Measurements from ENCODE around the gene GRM4. TPM values are rescaled to one million over a fixed set of nuclear protein-coding genes. Genes with fewer than 3 reads are reported as not detected.

The GRM4 gene
- total and polyA plus RNA-seq, 10 of the 15 experiments (the other 5 are each of a cell fraction or from before 2014, with no cell fraction given): 0.01 to 0.31 (median 0.05) TPM; not detected in 2

GRCh38 chr6:34051331-34051919, 94.5 kb downstream of the GRM4 start (continued):
- no peak for TF ChIP-seq RB1 (IDR thresholded peaks at IDR 0.05; ENCODE audit: borderline replicate concordance)

DNA sequence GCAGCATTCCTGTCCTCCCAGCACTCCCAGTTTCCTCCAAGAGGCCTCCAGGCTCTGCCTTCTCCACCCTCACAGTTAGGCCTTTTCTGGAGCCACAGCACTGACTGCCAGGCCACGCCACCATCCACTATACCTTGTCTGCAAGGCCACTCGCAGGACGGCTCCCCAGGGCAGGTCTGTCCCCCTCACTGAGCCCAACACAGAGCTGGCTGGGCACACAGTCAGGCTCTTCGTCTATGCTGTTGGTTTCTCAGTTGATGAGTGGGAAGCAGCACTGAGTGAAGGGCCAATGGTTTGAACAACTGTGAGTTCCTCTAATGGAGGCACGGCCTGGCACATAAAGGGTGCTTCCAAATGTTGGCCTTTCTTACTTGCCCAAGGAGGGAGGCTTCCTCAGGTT, 95.2 kb downstream of the GRM4 start:
- no peak for ATAC-seq
- WGBS (ENCODE audit: insufficient coverage, insufficient replicate concordance, low lambda C conversion rate, missing lambda C conversion rate): 1% methylated on average over 5 of the region's 5 CpGs
- ChIA-PET POLR2A (no interaction called here), RAD21 (ENCODE audit: unreplicated experiment) (no interaction called here), CTCF (interaction anchor here (1.9 kb wide), 1 partner anchor 104 kb away, joined by 6 read pairs; no protein-coding TSS in a partner anchor), SMC1A (ENCODE audit: uncharacterized antibody, unreplicated experiment) (no interaction called here)
- Histone ChIP-seq H3K9ac (ENCODE audit: control insufficient read depth, insufficient read depth, low read length) (no peak overlapping the region), H3K79me2 (ENCODE audit: control insufficient read depth, insufficient read depth, low read length) (no peaks in the 10 kb centered on the region), H3K36me3 (ENCODE audit: control insufficient read depth in 2 of 2, insufficient read depth in 2 of 2, low read length in 1 of 2) (no peaks in the 10 kb centered on the region), H3K9me3 (replicated peaks; ENCODE audit: control insufficient read depth, insufficient read depth, low read length) (no peaks in the 10 kb centered on the region), H3K4me2 (ENCODE audit: control insufficient read depth, insufficient read depth) (no peak overlapping the region), H3K27me3 (replicated peaks in 1 of 2; ENCODE audit: control insufficient read depth in 2 of 2, insufficient read depth in 2 of 2, low read length in 1 of 2) (no peaks in the 10 kb centered on the region; a peak in 2 of 4 replicates), H3K4me1 (ENCODE audit: control insufficient read depth, insufficient read depth, low read length) (no peaks in the 10 kb centered on the region), H3K4me3 (no peak overlapping the region), H4K20me1 (ENCODE audit: control insufficient read depth, insufficient read depth) (no peaks in the 10 kb centered on the region), H2AFZ (ENCODE audit: control insufficient read depth, low read depth, low read length) (no peak overlapping the region), H3K27ac (ENCODE audit: control insufficient read depth, insufficient read depth) (no peak overlapping the region)
- FAIRE-seq: no peak
- TF ChIP-seq, protein P1, sequence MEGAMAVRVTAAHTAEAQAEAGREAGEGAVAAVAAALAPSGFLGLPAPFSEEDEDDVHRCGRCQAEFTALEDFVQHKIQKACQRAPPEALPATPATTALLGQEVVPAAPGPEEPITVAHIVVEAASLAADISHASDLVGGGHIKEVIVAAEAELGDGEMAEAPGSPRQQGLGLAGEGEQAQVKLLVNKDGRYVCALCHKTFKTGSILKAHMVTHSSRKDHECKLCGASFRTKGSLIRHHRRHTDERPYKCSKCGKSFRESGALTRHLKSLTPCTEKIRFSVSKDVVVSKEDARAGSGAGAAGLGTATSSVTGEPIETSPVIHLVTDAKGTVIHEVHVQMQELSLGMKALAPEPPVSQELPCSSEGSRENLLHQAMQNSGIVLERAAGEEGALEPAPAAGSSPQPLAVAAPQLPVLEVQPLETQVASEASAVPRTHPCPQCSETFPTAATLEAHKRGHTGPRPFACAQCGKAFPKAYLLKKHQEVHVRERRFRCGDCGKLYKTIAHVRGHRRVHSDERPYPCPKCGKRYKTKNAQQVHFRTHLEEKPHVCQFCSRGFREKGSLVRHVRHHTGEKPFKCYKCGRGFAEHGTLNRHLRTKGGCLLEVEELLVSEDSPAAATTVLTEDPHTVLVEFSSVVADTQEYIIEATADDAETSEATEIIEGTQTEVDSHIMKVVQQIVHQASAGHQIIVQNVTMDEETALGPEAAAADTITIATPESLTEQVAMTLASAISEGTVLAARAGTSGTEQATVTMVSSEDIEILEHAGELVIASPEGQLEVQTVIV (IDR thresholded peaks at IDR 0.05; ENCODE audit: borderline replicate concordance, partially characterized antibody): no peak
- TF ChIP-seq EGR1 (IDR thresholded peaks at IDR 0.05; ENCODE audit: borderline replicate concordance in 1 of 2, low read depth in 2 of 2, low read length in 2 of 2): no peak
- TF ChIP-seq BMI1 (IDR thresholded peaks at IDR 0.05; ENCODE audit: borderline replicate concordance): no peak
- TF ChIP-seq KAT2A (conservative IDR thresholded peaks at IDR 0.05; ENCODE audit: control insufficient read depth, low read depth, low read length): no peak
- TF ChIP-seq ATF3 (IDR thresholded peaks at IDR 0.05; ENCODE audit: borderline replicate concordance, extremely low read depth, low read depth, low read length): no peak
- TF ChIP-seq, protein P2, sequence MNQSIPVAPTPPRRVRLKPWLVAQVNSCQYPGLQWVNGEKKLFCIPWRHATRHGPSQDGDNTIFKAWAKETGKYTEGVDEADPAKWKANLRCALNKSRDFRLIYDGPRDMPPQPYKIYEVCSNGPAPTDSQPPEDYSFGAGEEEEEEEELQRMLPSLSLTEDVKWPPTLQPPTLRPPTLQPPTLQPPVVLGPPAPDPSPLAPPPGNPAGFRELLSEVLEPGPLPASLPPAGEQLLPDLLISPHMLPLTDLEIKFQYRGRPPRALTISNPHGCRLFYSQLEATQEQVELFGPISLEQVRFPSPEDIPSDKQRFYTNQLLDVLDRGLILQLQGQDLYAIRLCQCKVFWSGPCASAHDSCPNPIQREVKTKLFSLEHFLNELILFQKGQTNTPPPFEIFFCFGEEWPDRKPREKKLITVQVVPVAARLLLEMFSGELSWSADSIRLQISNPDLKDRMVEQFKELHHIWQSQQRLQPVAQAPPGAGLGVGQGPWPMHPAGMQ (IDR thresholded peaks at IDR 0.05; ENCODE audit: borderline replicate concordance): no peak
- no peak for TF ChIP-seq ASH2L (IDR thresholded peaks at IDR 0.05; ENCODE audit: borderline replicate concordance, low read depth)
- no peak for TF ChIP-seq YY1 (IDR thresholded peaks at IDR 0.05; ENCODE audit: low read depth, low read length)
- TF ChIP-seq NFYA (IDR thresholded peaks at IDR 0.05; ENCODE audit: borderline replicate concordance, low read depth, low read length): no peak
- no peak for TF ChIP-seq SREBF1 (IDR thresholded peaks at IDR 0.05; ENCODE audit: low read length)
- no peak for TF ChIP-seq BACH1 (IDR thresholded peaks at IDR 0.05; ENCODE audit: borderline replicate concordance)
- no peak for TF ChIP-seq EZH2 (IDR thresholded peaks at IDR 0.05; ENCODE audit: borderline replicate concordance, control insufficient read depth, low read depth, low read length)
- TF ChIP-seq TAF1 (IDR thresholded peaks at IDR 0.05; ENCODE audit: borderline replicate concordance, low read depth, low read length): no peak
- no peak for TF ChIP-seq HCFC1 (IDR thresholded peaks at IDR 0.05; ENCODE audit: low read length)
- BruUV-seq (replicated peaks): no TSS peak
- DNase-seq (ENCODE audit: low read depth, low spot score): no peak
- intact Hi-C loops (cut with micrococcal nuclease; ENCODE audit: unreplicated experiment) (no loop called here), in situ Hi-C loops (cut with MboI) (loop anchor here (10.0 kb wide), 1 partner anchor 104 kb away; no protein-coding TSS in a partner anchor)

Data from GM12878 (cell line).